NCI-H128 (cell line): Measurements from ENCODE around the gene ADARB2.
"Not testable (repeated sequence)": the region's sequence is repeated elsewhere in the genome, so short reads cannot be mapped to it uniquely, and the experiment has no call there.

Source experiments
- DNase-seq: peaks from one replicate; lab custom pipeline; 2025; ENCODE audit not compliant: unreplicated experiment; lab: John Stamatoyannopoulos, UW

Gene ADARB2

DNA sequence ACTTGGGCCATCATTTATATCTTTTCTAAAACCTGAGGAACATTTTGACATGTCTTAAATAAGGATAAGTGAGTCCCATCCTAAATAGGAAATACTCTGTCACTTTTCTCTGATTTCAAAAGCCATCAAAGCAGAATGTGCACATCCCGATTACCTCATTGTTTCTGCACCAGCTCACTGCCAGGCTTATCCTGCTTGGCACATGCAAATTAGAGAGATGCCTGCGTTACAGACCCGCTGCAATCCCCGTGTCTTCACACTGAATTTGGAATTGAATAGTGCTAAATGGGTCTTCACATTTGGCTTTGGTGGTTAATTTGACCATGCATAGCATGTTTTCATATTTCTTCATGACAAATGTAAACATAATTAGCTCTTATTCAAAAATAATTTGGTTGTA lies 401.7 kb downstream of the ADARB2 start:
- no peak for DNase-seq

DNA sequence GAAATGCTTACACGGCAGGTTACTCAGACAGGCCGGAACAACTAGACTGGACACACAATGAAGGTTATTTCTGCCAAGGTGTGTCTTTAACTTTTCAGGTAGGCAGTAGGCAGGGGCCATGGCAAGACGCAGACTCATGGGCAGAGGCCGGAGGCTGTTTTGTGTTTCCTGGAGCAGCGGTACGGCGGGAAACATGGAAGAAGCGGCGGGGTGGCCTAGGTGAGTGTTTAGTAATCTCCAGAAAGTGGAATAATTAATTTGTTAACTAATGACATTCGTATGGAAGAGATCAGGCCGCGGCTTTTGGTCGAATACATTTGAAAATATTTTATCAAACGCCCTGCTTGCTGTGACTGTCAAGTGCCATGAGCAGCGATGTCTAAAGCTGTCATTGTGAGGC lies 403.3 kb downstream of the ADARB2 start:
- DNase-seq: no peak

DNA sequence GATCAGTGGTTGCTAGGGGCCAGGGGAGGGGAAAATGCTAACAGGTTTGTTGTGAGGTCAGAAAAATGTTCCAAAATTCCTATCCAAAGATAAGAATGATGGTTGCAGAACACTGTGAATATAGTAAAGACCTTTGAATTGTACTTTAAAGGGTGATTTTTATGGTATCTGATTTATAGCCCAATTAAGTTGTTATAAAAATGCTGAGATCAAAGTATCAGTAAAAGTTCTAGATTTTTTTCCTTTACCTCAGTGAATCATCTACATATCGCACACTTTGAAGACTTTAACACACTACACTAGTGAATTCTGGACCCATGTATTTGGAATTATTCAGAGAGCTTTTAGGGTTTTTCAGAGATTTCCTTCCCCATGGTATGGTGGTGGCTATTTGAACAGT lies 405.8 kb downstream of the ADARB2 start:
- DNase-seq: no peak

DNA sequence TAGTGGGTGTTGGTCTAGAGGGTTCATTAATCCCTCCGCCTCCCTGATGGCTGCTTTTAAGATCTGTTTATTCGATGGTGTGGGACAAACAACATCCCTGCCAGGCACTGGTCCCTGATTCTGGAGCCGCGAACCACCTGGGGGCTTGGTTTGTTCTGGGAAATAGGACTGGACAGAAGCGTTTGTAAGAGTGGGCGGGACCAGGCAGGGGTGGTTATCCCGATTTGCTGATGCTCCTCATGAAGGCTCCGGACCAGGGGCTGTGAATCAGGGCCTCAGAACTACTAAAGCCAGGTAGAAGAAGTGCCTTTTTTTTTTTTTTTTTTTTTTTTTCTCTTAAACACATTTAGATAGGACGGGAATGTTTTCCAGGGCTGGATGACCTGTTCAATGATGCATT lies 407.7 kb downstream of the ADARB2 start:
- DNase-seq: no peak

DNA sequence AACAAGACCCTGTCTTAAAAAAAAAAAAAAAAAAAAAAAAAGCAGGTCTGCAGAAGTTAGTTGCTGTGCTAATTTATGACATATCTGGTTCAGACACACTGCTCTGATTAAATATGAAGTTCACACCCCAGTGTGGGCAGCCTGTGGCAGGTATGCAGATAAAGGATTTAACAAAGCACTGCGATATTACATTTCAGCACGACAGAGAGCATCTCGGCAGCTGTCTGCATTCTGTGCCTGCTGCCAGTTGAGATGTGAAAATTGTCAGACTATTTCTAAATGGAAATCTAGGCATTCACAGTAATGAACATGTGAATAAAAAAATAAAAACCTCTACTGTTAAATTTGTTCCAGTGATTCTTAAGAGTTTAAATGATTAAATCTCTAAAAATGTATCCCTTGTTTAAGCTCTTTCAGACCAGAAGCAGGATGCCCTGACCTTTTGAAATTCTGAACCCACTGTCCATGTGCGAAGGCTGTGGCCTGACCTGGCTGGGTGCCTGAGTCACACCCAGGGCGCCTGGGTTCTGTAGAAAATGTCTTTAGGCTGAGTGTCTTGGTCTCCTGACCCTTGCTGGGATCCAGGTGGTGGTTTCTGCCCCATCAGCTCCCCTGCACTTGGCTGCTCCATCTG lies 408.2 kb downstream of the ADARB2 start:
- DNase-seq: no peak

DNA sequence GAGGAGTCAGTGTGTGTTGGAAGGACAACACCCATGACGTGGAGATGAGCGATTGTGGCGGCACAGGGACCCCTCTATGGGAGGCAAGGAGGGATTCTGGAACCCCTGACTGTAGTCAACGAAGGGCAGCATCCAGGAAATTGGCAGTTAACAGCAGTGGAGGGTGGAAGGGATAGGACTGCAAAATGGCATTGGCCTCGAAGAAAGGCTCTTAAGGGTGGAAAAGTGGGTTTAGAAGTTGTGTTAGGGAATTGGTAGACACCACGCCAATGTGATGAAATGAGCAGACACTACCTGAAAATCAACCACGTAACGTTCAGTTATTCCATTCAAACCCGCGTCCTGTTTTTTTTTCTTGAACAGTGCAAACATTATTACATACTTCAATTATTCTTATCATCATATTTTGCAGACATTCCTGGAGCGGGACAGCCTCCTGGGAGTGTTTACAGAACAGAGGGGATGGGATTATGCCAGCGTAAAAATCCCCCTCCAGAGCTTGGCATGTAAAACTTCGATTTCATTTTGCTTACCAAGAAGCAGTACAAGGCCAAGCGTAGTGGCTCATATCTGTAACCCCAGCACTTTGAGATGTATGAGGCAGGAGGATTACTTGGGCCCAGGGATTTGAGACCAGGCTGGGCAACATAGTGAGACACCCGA lies 409.0 kb downstream of the ADARB2 start:
- no peak for DNase-seq

DNA sequence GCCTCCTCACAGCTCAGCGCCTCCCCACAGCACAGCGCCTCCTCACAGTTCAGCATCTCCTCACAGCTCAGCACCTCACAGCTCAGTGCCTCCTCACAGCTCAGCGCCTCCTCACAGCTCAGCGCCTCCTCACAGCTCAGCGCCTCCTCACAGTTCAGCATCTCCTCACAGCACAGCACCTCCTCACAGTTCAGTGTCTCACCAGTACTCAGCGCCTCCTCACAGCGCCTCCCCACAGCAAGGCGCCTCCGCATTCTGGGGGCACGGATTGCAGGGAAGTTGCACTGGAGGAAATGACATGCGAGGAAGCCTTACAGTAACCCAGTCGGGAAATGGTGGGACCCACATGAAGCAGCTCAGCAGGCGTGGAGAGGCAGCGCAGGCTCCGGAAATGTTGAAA lies 409.6 kb downstream of the ADARB2 start:
- no peak for DNase-seq

DNA sequence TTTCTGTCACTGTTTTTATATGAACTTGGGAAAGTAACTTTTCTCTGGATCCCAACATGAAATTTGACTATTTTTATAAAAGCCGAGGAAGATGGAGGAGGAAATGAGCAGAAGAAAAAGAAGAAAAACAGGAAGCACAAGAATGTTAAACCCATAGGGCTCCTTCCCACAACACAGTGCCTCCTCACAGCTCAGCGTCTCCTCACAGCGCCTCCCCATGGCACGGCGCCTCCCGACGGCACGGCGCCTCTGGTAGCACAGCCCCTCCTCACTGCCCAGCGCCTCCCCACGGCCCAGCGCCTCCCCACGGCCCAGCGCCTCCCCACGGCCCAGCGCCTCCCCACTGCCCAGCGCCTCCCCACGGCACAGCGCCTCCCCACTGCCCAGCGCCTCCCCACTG lies 410.8 kb downstream of the ADARB2 start:
- DNase-seq: not testable (repeated sequence)

DNA sequence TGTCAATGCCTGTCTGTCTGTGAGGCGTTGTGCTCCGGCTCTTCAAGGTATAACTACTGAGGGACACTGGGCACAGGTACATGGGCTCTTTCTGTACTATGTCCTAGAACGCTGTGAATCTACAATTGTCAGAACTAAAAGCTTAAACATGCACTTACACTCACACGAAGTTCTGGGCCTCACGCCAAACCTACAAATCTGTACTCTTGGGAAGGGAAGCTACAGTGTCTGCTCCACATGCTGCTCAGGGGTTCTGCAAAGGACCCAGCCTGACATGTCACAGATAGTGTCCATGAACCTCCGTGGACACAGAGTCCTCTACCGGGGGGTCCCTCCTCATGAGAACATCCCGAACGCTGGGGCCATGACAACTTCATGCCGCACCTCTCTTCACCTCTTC lies 412.4 kb downstream of the ADARB2 start:
- no peak for DNase-seq

DNA sequence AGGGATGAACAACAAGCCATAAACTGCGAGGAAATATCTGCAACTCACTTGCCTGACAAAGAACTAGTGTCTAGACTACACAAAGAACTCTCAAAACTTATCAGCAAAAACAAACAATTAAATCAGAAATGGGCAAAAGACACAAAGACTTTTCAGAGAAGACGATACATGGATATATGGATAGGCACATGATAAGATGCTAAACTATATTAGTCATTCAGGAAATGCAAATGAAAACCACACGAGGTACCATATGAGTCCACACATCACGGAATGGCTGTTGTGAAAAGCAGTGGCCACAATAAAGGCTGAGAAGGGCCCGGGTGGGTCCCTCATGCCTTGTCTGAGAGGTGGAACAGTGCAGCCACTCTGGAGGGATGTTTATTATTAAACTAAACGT lies 413.4 kb downstream of the ADARB2 start:
- DNase-seq: no peak

DNA sequence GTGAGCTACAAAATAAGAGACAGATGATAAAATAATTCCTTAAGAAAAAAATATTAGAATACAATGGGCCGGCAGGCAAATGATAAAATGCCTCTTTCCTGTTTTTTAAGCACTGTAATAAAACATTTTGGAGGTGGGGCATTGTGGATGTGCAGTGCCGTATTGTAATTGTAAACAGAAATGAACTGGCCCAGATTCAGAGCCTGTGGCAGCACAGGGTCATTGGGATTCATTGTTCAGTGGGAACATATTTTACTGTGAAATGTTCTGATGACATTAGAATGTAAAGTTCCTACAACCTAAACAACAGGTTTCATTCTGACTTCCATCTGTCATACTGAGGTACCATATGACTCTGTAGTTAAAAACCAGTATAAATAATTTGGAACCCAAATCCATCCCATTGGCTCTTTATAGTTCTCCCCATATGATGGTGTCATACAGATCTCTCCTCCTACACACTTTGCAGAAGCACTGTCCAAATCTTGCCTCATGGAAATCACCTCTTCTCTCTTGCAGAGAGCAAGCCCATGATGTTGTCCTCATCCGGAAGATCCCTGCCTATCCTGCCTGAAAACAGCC lies 416.5 kb downstream of the ADARB2 start:
- DNase-seq: no peak

DNA sequence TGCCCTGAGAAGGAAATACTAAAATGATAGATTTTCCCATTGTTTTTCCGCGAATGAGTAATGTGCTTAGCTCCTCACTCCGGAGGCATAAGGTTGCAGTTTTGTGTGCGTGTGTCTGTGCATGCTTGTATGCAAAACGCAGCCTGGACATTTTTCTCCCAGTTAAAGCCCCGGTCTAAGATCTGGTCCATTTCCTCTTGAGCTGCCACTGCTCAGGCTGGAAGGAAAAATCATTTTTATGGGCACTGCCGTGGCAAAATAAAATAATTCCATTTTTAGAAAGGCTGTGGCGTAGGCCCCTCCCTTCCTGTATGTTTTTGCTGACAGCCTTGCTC lies 420.5 kb downstream of the ADARB2 start:
- no peak for DNase-seq

DNA sequence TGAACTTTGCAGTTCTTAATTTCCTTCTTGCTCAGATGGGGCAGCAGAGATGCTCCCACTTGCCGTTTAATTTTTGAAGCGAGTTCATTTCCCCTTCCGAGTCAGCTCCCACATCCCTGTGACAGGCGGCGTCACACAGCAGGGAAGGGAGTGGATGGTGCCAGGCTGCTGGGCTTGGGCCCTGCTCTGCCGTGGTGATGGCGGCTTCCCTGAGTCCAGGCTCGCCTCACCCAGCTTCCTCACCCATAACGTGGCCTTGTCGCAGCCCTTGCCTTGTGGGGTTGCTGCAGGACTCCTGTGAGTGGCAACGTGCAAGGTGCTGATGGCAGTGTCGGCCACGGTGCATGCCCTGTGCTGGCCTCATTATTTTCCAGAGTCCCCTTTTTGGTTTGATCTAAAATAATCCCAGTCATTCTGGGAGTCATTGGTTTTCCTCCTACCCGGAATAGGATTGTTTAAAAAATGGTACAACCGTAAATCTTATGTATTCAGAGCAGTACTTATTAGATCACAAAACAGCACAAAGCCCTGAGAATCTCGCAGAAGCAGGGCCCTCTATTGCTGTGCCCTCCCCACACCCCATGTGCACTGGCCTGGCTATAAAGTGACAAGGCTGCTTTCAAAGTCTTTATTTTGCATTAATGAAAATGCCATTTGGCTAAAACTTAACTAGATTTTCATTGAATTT lies 421.1 kb downstream of the ADARB2 start:
- DNase-seq: no peak

DNA sequence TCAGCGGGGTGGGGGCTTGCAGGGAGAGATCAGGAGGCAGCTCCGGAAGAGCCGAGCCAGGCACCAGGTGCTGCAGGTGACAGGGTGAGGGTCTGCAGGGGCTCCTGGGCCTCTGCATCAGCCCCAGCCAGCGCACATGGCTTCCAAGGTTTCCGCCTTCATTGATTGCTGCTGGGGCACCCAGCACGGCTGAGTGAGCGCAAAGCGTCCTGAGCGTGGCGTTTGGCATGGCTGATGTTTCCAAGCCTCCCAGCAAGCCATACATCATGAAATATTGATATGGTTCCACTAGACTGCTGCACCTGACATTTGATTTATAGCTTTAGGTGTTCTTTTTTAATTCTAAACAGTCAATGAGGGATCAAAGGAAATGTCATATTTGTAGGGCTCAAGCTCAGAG lies 422.1 kb downstream of the ADARB2 start:
- no peak for DNase-seq

DNA sequence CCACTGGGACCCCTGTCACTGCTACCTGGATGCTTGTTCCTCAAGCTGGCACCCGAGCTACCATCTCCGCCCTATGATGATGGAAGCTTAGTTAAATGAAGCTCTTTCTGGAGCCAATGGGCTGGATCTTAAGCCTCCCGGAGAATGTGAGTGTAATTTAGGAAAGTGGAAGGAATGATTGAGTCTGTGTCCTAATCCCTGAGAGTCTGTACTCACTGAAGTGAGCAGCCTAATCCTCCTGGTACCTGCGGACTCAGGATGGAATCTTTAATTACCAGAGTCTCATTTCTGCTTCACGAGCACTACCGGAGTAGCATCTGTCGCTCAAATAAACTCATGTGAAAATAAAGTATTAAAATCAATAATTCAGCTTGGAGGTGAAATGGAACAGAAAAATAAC lies 425.6 kb downstream of the ADARB2 start:
- no peak for DNase-seq

DNA sequence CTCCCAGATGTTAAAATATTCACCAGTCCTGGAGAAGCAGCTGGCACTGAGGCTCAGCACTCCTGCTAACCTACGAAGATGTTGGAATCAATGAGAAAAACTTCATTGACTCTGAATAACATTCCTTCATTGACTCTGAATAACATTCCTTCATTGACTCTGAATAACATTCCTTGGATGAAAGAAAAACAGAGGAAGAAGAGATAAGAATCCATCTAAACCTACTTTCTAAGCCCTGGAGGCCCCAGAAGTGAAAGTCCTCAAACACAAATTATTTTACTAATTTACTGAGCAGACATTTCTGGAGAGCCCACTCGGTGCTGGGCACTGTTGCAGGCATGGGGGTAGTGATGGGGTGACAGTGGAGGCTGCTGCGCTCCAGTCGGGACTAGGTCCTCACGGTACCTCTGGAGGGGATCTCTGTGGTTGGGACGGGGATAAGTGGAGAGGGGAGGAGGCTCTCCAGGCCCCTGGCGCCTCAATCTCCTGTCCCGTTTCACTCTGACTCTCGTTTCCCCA lies 427.0 kb downstream of the ADARB2 start:
- DNase-seq: no peak

DNA sequence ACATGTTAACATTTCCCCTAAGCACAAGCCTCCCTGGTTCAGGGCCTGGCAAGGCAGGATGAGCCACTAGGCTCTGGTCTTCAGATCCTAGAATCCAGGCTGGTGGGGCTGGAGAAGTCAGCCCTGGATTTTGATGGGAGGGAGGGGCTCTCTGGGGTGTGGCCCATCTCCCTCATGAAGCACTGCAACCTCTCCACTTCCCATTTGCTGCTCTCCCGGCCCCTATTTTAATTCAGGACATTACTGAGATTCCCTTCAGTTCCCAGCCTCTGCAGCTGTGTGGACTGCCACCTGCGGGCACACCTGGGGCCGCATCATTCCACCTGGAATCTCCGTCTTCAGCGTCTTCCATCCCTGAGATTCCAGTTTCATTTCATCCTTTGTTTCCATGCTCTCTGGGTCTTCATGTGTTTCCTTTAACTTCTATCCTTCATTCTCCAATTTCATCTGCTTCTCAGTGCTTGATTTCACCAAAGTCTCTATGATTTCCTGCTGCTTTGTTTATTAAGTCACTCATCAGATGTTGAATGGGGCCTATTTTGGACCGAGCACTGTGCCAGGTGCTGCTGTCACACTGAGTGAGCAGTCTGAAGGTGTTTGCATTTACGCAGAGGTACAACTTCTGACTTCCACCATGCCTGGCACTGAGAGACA lies 427.6 kb downstream of the ADARB2 start:
- DNase-seq: no peak

DNA sequence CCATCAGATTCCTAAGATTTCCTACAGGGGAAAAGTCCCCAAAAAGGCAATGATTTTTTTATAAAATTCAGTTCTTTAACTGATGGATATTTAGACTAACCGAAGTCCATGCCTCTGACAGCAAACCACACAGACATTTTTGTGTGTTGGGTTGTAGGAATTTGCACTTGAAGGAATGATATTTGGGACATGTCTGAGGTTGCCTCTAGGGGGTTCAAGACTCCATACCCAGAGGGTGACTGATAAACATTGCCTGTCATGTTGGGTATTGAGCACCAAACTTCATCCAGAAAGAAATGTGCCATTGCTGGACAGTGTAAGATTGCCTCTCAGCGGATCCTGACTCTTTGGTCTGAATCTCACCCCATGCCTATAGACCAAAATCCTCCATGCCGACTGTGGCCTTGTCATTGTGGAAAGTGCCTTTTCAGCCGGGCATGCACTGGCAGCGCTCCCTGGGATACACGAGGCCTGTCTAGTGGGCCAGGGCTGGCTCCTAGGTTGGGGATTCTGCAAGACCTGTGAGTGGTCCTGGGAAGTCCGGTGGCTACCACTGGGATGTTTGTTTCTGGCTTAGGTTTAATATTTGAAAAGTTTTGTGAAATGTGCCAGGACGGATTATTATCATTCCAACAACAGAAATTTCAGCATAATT lies 428.2 kb downstream of the ADARB2 start:
- no peak for DNase-seq

DNA sequence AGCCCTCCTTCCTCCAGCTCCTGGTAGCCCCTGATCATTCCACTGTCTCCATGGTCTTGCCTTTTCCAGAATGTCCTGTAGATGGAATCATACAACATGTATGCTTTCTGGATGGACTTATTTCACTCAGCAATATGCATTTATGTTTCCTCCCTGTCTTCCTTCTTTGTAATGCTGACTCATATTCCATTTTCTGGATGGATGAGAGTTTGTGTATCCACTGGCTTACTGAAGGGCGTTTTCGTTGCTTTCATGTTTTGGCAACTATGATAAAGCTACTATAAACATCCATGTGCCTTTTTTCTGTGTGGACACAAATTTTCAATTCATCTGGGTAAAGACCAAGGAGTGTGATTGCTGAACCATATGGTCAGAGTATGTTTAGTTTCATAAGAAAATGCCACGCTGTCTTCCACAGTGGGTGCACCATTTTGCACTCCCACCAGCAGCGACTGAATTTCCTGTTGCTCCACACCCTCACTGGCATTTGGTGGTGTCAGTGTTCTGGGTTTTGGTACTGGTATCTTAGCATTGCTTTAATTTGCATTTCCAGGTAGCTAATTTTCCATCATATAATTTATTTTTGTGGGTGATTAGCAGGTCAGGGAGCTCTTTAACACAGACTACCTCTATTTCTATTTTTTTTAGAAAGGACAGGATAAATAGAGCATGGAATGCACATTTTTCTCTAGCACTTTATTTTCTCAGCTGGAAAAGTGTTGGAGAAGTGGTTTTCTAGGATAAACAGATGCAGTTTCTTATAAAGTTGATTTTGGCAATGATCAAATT lies 429.0 kb downstream of the ADARB2 start:
- DNase-seq: no peak

DNA sequence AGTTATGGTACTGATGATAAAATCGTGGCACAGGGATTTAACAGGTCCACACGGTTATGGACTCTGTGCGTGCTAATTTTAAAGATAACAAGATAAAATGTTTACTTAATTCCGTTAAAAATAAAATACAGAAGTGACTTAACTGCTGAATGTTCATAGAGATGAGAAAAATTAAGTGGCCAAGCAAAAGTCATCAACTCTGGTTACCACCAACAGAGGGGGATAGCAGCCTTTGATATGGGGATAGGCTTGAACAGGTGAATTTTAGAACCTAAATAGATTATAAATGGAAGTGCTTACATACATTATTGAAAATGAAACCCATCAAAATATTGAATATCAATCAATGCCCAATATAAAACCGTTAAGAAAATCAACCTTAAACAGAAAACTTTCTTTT lies 436.2 kb downstream of the ADARB2 start:
- no peak for DNase-seq
